Measurements from ENCODE around the gene ELK4. TPM values are rescaled to one million over a fixed set of nuclear protein-coding genes. Genes with fewer than 3 reads are reported as not detected.

Gene ELK4
- total and polyA plus RNA-seq, 2 of the 4 experiments (the other 2 are of a cell fraction) = 4.6 to 11.3 TPM

DNA sequence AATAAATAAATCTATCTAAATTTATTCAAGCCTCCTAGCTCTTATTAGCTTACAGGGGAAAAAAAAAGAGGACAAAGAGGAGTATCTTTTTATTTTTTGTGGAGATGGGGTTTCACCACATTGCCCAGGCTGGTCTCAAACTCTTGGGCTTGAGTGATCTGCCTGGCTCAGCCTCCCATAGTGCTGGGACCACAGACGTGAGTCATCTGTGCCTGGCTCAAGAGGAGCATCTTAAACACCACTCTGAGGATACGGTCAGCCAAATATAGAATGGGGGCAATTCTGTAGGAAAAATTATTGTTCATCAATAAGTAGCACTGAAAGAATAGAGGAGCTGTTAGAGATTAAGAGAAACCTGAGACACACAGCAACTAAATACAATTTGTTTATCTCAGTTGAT is 24.4 kb upstream of the ELK4 start:
- peaks cover 4% of the 10 kb centered on the region; the same call in 1 of the 2 replicates for H3K4me1 ChIP-seq (ENCODE audit: control insufficient read depth, insufficient read depth, low read length)
- no peak overlapping the region for H3K56ac ChIP-seq (ENCODE audit: extremely low read depth, insufficient read depth, low read length)
- intact Hi-C loops (cut with micrococcal nuclease) (loop anchor here (2.0 to 10.0 kb wide), 5 partner anchors 23 to 449 kb away; partner anchors contain the start of genes ELK4 and KLHDC8A), dilution Hi-C loops (cut with HindIII; ENCODE audit: low sequenced_read_pairs, unreplicated experiment) (no loop called here), in situ Hi-C loops (cut with MboI; ENCODE audit: low sequenced_read_pairs) (loop anchor here (5.0 to 25.0 kb wide), 5 partner anchors 64 to 456 kb away; partner anchors contain the start of gene AVPR1B)
- 0 out of 2 replicates have a peak, but pooled peaks cover 4% of the 10 kb centered on the region for H3K9me1 ChIP-seq (ENCODE audit: insufficient read depth, low read length)
- H2AK9ac ChIP-seq (replicated peaks; ENCODE audit: low read depth, low read length, poor library complexity) = no peak overlapping the region
- 0 out of 2 replicates have a peak overlapping the region, but pooled peaks have one; percentile 34 for H2AK5ac ChIP-seq (ENCODE audit: low read depth, low read length)
- no peaks in the 10 kb centered on the region; the same call in 1 of the 2 replicates for H4K20me1 ChIP-seq (ENCODE audit: insufficient read depth, low read length)
- H2BK120ac ChIP-seq (ENCODE audit: low read depth, low read length) = no peak overlapping the region
- H3K18ac ChIP-seq (ENCODE audit: low read depth, low read length) = no peak overlapping the region
- H2AFZ ChIP-seq (replicated peaks; ENCODE audit: low read length, poor library complexity) = no peak overlapping the region
- no peaks in the 10 kb centered on the region for H3K27me3 ChIP-seq (ENCODE audit: control insufficient read depth, insufficient read depth, low read length)
- no peak overlapping the region for H4K8ac ChIP-seq (ENCODE audit: low read depth in 2 of 2, low read length in 2 of 2)
- H3K9me3 ChIP-seq (ENCODE audit: control insufficient read depth, insufficient read depth, low read length) = no peaks in the 10 kb centered on the region
- ChIA-PET POLR2A (ENCODE audit: unreplicated experiment) (no interaction called here), CTCF (interaction anchor here (0.6 to 9.3 kb wide), 5 partner anchors 53 to 321 kb away, joined by 3 to 156 read pairs (median 4); no protein-coding TSS in a partner anchor)
- no CpG with 5 or more reads among the region's 2 CpGs for whole genome bisulfite sequencing, 2 experiments (ENCODE audit: extremely low coverage in 2 of 2, insufficient read length in 1 of 2)
- no peak overlapping the region for H2BK15ac ChIP-seq (ENCODE audit: low read depth, low read length)
- no peak overlapping the region for H3K14ac ChIP-seq (replicated peaks; ENCODE audit: low read depth, low read length)
- H4K91ac ChIP-seq (ENCODE audit: insufficient read depth, low read depth, low read length) = no peak overlapping the region
- no peaks in the 10 kb centered on the region; a peak in 1 of 4 replicates for H3K79me1 ChIP-seq (ENCODE audit: low read depth in 1 of 2, low read length in 2 of 2)
- no peak overlapping the region for H3K4me3 ChIP-seq (ENCODE audit: insufficient read depth, low read depth, low read length)
- DNase-seq = peak; percentile 63
- BruUV-seq (replicated peaks) = no TSS peak
- H4K5ac ChIP-seq (ENCODE audit: low read depth, low read length) = no peak overlapping the region
- TF ChIP-seq RAD21 (IDR thresholded peaks at IDR 0.05; ENCODE audit: low read length) = peak; percentile 9; the same call in 1 of the 2 replicates
- TF ChIP-seq MAFK (IDR thresholded peaks at IDR 0.05; ENCODE audit: low read depth, low read length) = no peak
- TF ChIP-seq, protein P1, sequence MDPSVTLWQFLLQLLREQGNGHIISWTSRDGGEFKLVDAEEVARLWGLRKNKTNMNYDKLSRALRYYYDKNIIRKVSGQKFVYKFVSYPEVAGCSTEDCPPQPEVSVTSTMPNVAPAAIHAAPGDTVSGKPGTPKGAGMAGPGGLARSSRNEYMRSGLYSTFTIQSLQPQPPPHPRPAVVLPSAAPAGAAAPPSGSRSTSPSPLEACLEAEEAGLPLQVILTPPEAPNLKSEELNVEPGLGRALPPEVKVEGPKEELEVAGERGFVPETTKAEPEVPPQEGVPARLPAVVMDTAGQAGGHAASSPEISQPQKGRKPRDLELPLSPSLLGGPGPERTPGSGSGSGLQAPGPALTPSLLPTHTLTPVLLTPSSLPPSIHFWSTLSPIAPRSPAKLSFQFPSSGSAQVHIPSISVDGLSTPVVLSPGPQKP (IDR thresholded peaks at IDR 0.05; ENCODE audit: borderline replicate concordance, low read depth, low read length) = no peak
- no peak for TF ChIP-seq RFX5 (IDR thresholded peaks at IDR 0.05; ENCODE audit: low read depth, low read length)
- no peak for TF ChIP-seq FOS (IDR thresholded peaks at IDR 0.05; ENCODE audit: low read depth, low read length)
- TF ChIP-seq CEBPB (IDR thresholded peaks at IDR 0.05; ENCODE audit: low read depth, low read length) = no peak
- TF ChIP-seq POLR2A (IDR thresholded peaks at IDR 0.05; ENCODE audit: low read depth, low read length) = no peak
- no peak for TF ChIP-seq NFE2L2 (IDR thresholded peaks at IDR 0.05; ENCODE audit: low read depth, low read length)
- TF ChIP-seq, protein P2, sequence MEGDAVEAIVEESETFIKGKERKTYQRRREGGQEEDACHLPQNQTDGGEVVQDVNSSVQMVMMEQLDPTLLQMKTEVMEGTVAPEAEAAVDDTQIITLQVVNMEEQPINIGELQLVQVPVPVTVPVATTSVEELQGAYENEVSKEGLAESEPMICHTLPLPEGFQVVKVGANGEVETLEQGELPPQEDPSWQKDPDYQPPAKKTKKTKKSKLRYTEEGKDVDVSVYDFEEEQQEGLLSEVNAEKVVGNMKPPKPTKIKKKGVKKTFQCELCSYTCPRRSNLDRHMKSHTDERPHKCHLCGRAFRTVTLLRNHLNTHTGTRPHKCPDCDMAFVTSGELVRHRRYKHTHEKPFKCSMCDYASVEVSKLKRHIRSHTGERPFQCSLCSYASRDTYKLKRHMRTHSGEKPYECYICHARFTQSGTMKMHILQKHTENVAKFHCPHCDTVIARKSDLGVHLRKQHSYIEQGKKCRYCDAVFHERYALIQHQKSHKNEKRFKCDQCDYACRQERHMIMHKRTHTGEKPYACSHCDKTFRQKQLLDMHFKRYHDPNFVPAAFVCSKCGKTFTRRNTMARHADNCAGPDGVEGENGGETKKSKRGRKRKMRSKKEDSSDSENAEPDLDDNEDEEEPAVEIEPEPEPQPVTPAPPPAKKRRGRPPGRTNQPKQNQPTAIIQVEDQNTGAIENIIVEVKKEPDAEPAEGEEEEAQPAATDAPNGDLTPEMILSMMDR (conservative IDR thresholded peaks at IDR 0.05; ENCODE audit: low read depth, low read length) = no peak
- TF ChIP-seq, protein P3, sequence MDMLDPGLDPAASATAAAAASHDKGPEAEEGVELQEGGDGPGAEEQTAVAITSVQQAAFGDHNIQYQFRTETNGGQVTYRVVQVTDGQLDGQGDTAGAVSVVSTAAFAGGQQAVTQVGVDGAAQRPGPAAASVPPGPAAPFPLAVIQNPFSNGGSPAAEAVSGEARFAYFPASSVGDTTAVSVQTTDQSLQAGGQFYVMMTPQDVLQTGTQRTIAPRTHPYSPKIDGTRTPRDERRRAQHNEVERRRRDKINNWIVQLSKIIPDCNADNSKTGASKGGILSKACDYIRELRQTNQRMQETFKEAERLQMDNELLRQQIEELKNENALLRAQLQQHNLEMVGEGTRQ (IDR thresholded peaks at IDR 0.05; ENCODE audit: low read depth, low read length) = no peak
- TF ChIP-seq CHD1 (IDR thresholded peaks at IDR 0.05; ENCODE audit: low read depth, low read length) = no peak
- 0 out of 2 replicates have a peak, but pooled peaks have one; percentile 7 for TF ChIP-seq SMC3 (IDR thresholded peaks at IDR 0.05; ENCODE audit: low read depth, low read length)
- TF ChIP-seq RCOR1 (IDR thresholded peaks at IDR 0.05; ENCODE audit: insufficient replicate concordance, low read length) = no peak
- TF ChIP-seq BHLHE40 (IDR thresholded peaks at IDR 0.05; ENCODE audit: low read depth, low read length) = no peak
- no peak for TF ChIP-seq MXI1 (IDR thresholded peaks at IDR 0.05; ENCODE audit: borderline replicate concordance, low read depth, low read length)
- no peak for TF ChIP-seq MAZ (IDR thresholded peaks at IDR 0.05; ENCODE audit: borderline replicate concordance, low read depth, low read length)
- H3K36me3 ChIP-seq (ENCODE audit: control insufficient read depth, insufficient read depth, low read length) = no peaks in the 10 kb centered on the region
- H2BK5ac ChIP-seq (ENCODE audit: low read depth, low read length, poor library complexity, severe bottlenecking) = no peak overlapping the region
- H3K23ac ChIP-seq (ENCODE audit: low read depth, low read length) = no peak overlapping the region
- no peak overlapping the region for H3K9ac ChIP-seq (ENCODE audit: low read depth, low read length)
- no peak overlapping the region for H3K27ac ChIP-seq (ENCODE audit: insufficient read depth, low read length)
- H2BK20ac ChIP-seq (ENCODE audit: low read depth, low read length) = no peak overlapping the region
- no peak overlapping the region for H3K4me2 ChIP-seq (ENCODE audit: low read depth, low read length)
- peak; percentile 43 for ATAC-seq (ENCODE audit: low read depth)
- no peak overlapping the region for H3K4ac ChIP-seq (ENCODE audit: low read depth, low read length)
